GM19372 (cell line): ENCODE results near the gene GMDS.

ENCODE experiments used
- ATAC-seq: cut with Tn5 transposase; IDR thresholded peaks from one replicate; pipeline ENCODE4 v1.9.1; 2021; ENCODE audit warnings: mild to moderate bottlenecking, low read depth, moderate library complexity; ENCODE audit not compliant: unreplicated experiment

GMDS gene

DNA sequence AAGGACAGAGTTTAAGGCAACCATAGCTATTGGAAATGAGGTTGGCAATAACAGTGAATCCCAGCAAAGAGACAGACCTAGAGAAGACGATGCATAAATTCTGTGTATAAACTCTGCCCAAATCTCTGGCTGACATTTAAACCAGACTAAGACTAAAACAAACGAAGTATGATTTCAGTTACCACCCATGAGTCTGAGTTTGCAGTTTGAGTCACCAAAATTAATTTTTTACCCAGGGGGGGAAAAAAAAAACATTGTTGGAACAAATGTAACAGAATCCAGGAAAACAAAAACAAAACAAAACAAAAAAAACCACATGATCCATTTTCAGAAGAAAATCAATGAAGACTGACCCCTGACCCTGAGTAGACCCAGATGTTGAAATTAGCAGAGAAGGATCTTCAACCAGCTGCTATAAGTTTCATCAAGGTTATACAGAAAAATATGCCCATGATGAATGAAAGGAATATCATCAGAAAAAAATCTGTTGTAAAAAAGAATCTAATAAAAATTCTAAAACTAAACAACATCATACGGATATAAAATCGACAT is 190.8 kb downstream of the GMDS start:
- ATAC-seq: no peak

DNA sequence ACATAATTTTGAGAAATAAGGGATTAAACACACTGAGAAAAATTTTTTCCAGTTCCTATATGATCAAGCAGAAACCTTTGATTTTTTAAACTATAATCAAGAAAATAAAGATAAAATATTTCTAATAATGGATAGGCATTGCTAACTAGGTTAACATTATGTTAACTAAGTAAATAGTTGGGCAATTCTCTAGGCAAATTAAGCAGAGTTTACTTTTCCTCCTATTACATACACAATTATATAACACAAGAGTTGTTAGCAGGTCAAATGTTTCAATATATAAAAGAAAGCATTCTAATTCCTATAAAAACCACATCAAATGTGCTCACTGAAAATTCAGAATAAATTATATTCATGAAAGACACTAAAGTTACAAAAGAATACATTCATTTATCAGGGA is 191.7 kb downstream of the GMDS start:
- ATAC-seq: no peak

DNA sequence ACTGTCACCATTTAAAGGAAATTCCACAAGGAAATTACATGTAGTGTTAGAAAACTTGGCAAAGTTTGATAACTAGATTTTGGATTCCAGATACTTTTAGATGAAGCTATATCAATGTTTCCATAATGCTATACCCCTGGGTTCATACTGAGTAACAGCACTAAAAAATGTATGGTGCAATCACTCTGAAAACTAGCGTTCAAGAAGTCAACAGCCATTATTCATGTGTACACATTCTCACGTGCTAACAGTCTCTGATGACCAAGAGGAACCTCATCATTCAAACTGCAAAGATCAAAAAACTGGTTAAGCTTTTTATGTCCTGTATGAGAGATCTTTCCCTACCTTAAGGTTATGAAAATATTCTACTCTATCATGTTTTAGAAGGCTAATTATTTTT is 197.6 kb downstream of the GMDS start:
- no peak for ATAC-seq

DNA sequence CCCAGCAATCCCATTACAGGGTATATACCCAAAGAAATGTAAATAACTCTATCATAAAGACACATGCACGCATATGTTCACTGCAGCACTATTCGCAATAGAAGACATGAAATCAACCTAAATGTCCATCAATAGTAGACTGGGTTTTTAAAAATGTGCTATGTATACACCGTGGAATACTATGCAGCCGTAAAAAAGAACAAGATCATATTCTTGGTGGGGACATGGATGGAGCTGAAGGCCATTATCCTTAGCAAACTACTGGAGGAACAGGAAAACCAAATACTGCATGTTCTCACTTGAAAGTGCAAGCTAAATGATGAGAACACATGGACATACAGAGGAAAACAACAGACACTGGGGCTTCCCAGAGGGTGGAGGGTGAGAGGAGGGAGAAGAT is 201.2 kb downstream of the GMDS start:
- no peak for ATAC-seq

DNA sequence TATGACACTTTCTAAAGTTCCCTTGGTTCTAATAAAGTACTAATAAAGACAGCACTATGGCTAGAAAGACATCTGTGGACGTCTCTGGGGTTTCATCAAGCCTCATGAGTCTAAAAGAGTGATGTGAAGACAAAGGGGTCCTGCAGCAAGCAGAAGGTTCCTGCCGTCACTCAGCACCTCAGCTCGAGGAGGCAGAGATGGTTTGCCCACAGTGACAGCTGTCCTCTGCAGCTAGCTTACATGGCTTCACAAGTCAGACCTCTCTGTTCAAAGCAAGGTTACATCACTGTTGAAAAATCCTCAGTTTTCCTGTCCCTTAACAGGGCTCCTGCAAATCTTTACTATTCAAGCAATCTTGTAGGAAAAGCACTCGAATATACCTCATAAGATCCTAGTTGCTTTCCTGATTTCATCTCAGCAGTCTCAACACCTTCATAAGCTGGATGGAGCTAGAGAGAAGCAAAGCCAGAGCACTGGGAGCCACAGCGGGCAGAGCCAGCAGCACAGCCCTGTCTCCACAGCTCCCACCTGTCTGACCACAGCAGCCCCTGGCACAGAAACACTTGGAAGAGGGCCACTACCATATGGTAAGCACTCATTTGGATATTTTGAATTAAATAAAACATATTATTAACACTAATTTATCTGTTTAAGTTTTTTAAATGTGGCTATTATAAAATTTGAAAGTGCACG is 202.3 kb downstream of the GMDS start:
- ATAC-seq: no peak

DNA sequence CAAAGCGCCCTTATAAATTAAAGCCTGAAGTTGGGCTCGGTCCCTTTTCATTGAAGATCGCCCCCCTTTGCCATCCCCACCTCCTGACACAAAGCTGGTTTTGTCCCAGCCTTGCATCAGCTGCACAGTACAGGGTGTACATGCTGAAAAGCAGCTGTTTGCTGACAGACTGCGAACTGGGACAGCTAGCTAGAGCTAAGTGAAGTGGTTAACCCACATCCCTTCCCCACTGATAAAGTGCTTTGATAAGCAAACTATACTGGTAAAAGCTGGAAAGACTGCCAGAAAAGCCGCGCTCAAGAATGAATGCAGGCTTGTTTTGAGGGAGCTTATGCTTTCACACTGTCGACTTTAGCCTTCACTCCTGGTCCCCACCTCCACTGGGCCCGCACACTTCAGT is 207.3 kb downstream of the GMDS start:
- no peak for ATAC-seq

DNA sequence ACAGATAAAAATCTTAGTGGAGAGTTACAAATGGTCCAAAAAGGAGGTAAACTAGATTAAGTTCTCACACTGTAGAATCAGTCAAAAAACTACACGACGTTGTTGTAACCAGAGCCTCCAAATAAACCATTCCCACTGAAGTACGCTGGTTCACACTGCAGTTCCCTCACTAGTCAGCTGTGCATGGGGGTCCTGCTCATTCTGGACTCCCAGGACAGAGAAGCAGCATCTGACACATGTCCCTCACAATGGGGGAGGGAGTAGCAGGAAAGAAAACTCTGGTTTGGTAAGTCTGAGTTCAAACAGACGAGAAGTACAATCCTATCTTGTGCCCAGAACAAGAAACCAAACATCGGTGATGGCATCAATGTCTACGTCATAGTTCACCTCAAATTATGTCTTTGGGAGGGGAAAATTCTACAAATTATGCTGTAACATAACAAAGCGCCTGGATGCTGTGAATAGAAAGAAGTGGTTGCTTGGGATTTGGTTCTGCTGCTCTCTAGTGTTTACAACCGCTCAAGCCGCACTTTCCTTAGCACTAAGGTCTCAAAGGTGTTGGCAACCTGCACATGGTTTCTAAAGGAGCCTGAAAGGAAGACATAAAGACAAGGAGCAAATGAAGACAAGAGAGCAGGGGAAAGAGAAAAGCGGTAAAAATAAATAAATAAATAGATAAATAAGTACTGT is 208.0 kb downstream of the GMDS start:
- no peak for ATAC-seq

DNA sequence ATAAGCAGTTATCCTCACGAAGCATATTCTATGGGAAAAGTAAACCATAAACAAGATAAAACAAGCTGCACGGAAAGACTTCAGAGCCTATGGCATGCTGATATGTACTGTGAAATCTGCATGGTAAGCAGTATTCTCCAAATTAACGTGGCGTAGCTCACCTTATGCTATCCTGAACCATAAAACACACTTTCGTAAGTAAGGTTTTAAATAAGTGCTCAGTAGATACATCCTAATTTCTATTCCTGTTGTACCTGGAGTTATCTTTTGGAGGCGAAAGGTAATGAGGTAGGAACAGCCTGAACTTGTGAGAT is 208.7 kb downstream of the GMDS start:
- ATAC-seq: no peak

DNA sequence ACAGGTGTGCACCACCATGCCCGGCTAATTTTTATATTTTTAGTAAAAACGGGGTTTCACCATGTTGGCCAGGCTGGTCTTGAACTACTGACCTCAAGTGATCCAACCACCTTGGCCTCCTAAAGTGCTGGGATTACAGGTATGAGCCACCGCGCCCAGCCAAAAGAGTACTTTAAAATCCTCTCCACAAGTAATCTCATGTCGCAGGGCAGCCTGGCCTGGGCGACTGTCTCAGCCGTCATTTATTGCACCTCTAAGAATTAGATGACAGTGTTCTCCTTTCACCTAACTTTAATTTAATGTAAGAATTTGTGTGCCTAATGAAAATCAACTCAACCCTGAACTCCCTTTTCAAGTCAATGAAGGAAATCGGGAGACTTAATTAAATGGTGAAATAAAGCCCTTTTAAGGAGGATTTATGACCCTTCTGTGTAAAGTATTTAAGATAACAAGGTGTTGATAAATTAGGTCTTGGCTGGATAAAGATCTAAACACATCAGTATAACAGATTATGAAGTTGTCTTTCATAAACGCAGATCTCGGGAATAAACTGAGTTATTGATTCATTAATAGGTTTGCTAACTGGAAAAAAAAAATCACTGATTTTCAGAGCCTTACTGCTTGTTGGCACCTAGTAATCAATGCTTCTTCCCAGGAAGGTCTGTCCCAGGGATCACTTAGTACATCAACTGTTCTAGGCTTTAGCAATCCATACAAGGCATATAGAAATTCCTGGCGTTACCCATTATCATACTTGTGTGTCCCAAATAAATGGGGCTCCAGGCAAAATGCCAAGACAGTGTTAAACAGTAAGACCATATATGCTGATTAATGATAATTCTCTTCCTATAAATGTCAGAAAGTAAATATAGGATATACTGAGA is 209.3 kb downstream of the GMDS start:
- no peak for ATAC-seq

DNA sequence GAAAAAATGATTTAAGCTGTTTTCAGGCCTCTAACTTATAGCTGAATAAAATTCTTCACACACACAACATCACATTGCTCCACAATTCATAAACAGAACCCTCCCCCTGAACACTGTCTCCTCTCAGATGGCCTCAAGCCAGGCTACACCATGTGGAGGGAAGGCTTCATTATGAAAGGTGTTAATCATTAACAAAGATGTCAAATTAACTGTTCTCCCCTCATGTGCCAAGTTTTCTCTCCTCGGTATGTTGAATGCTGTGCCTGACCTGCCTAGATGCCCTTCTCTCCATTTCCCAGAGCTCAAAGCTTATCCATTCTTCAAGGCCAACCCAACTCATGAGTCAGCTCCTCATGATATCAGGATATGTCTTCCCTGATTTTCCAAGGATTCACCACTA is 210.4 kb downstream of the GMDS start:
- no peak for ATAC-seq

DNA sequence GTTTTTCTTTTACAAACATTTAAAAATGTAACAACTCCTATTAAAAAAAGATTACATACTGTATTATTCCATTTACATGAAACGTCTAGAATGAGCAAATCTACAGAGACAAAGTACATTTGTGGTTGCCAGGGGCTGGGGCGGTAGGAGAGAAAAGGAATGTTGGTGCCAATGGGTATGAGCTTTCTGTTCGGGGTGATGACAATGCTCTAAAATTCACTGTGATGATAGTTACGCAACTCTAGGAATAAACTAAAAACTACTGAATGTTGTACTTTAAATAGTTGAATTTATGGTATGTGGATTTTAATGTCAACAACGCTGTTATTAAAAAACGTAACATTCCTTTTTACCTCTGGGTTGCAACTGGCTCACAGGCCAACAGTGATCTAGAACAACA is 211.1 kb downstream of the GMDS start:
- ATAC-seq: no peak

DNA sequence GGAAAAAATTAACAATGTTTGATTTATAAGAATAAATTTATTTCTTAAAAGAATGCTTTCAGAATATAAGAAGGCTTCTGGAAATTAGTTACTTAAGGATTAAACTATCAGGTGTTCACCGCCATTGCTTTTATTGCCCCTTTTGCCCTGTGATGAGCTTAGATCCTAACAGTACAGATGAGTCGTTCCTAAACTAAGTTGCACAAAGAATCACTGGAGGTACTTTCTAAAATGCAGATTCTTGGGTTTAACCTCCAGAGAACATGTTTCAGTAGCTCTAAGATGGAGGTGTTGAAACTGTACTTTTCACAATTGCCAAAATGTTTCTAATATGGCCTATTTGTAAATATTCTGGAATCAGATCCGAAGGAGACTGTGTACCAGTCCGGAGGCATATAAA is 211.9 kb downstream of the GMDS start:
- no peak for ATAC-seq

DNA sequence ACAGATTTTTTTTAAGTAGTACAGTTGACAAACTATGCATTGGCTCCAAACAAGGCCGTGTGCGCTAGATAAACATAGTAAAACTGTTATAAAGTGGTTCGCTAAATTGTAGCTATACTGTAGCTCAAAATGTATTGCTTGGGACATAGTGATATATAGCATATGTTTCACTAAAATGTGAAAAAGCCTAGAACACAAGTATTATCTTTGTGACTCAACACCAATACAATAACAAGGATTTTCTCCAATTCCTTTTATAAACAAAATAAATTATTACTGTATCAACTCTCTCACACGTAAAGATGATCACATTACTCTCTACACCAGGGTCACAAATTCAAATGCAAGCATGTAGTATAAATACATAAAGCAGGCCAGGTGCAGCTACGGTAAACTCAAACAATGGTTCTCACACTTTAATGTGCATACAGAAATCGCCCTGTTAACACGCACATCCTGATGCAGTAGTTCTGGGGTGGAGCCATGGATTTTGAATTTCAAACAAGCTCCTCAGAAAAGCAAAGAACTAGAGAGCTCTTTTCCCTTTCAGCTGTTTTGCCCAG is 214.6 kb downstream of the GMDS start:
- ATAC-seq: no peak

DNA sequence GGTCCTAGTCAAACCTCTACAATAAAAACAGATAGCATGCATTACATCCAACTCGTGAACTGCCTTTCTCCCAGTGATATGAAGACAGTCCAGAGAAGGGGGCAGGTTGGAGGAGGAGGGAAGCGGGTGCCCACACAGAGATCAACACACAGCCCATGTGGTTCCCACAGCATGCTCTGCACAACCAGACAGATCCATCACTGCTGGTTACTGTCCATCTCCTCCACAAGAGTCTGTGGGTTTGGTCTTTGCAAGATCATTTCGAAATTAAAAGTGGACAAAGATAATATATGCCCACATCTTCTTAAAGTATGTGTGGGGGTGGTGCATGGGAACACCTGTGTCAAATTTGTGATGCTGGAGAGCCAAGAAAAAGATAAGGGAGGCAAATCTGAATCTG is 215.5 kb downstream of the GMDS start:
- no peak for ATAC-seq

DNA sequence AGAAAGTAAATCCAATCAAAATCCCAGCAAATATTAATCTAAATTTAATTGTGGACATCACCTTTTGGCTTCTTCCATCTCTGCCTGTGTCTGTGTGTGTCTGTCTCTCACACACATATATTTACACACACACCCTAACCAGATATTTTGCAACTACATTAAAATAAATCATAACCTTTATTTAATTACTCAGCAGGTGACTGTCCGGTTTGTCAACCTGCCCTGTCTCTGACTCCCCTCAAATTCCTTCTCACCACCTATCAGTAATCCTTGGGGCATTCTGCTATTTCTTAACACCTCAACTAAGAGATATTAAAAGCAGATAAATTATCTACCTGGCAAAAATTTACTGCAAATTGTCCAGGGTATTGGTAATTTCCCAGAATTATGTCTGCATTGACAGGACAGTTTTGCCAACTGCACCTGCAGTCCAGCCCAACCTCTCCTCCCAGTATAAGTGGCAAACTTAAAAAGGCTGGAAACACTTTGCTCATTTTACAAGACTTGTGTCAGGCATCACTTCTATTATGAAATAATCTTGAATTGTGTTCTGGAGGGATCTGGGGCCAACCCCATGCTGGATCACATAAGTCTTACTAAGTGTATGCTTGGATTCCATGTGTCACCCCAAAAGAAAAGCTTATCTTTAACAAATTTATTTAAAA is 216.1 kb downstream of the GMDS start:
- ATAC-seq: no peak

DNA sequence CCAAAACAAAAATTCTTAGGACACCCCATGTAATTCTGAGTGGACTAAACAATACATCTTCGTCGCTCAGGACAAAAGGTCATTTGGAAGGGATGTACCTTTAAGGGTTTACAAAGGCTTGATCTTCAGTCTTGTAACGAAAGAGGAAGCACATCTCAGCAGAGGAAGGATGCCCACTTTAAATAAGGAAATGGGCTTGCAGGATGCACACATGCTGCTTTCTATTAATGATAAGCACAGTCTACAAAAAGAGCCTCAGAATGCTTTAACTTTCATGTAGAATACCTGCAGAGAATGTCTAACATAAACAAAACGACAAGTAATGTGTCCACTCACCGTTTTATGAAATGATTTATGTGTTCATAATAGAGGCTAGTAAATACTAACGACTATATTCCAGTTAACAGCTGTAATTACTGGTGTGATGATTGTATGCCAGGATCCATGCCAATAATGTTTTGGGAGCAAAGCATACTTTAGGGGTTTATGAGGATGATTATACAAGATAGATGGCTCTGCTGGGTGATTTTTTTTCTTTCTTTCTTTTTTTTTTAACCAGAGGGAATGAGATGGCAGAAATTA is 216.9 kb downstream of the GMDS start:
- no peak for ATAC-seq

DNA sequence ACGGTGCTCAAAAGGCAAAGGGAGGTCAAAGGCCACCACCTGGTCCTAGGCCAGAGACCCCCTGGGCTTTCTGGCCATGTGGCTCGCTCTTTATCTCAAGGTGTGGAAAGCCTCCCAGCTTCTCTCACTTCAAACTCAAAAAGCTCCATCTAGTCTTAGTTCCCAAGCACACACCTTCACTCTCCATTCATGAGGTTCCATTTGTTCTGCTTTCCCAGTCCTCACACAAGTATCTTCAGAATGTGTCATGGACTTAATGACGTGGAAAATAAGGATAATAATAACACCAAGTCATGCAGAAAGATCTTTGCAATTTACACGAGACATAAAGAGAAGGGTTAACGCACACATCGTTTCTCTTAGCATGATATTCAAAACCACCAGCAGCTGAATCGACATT is 219.3 kb downstream of the GMDS start:
- ATAC-seq: no peak

DNA sequence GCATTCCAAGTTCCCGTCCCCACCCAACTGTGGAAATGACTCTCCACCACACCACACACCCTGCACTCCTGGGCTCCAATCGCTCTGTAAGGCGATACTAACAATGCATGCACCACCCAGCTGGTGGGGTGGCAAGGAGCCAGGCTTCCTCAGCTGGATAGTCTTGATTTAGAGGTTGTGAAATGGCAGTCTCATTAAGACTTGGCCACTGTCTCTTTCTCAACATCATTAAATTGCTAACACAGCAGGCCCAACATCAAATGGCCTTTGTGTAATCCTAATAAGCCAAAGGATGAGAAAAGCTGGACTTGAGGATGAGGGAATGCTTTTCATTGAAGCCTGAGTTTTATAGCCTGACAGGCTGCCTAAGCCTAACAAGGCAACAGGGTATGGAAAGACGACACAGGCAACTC is 223.7 kb downstream of the GMDS start:
- no peak for ATAC-seq

DNA sequence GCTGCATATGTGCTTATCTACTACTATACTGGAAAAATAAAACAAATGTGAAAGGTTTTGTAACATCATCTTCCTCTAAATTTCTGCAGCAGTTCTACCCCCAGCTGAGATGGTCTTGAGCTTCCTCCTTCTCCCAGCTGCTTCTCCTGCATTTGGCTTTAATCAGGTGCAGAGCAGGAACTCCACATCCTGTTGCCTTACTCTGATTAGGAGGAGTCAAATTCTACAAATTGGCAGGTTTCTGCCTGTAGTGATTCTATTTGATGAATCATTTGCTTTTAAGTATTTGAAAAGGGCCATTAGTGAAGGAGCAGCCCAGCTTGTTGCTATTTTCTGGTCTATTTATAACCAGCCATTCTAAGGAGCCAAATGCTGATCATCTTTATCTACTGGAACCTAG is 224.5 kb downstream of the GMDS start:
- ATAC-seq: no peak

DNA sequence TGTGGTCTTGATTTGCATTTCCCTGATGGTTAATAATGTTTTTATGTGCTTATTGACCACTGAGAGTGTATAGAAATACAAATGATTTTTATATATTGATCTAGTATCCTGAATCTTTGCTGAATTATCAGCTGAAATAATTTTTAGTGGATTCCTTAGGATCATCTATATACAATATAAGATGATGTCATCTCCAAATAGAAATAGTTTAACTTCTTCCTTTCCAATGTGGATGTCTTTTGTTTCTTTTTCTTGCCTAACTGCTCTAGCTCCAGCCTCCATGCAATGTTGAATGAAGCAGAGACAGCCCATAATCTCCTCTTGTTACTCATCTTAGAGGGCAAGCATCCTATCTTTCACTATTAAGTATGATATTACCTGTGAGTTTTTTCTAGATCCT is 226.4 kb downstream of the GMDS start:
- ATAC-seq: no peak
